OCI-LY1 (cell line): ENCODE measurements around the gene MATK.
A peak's percentile ranks its signal among the peaks of the same experiment; 100 is the strongest.

Source experiments
- H2AFZ ChIP-seq: fragments of 200-600 bp; sonication (generic), shearing (Covaris generic); 2 replicates; pipeline ENCODE4 v1.6.0; 2014; ENCODE audit warnings: antibody characterized with exemption, mild to moderate bottlenecking, low read length
- H3F3A ChIP-seq: fragments of 200-600 bp; sonication (generic), shearing (Covaris generic); 2 replicates; pipeline ENCODE4 v1.6.0; 2014; ENCODE audit warnings: mild to moderate bottlenecking, antibody characterized with exemption, low read length, moderate library complexity; ENCODE audit not compliant: insufficient read depth
- H3K27ac ChIP-seq: fragments of 200-600 bp; sonication (generic); 2 replicates; pipeline ENCODE4 v1.5.1; 2014; ENCODE audit warnings: low read length, mixed run types, mild to moderate bottlenecking, low read depth; ENCODE audit not compliant: poor library complexity, severe bottlenecking
- H3K27me3 ChIP-seq: fragments of 200-600 bp; sonication (generic); 2 replicates; pipeline ENCODE4 v1.6.0; 2014; ENCODE audit warnings: antibody characterized with exemption, mild to moderate bottlenecking, low read length, moderate library complexity; ENCODE audit not compliant: insufficient read depth
- H3K36me3 ChIP-seq: fragments of 200-600 bp; sonication (generic); 2 replicates; pipeline ENCODE4 v1.6.1; 2014; ENCODE audit warnings: mild to moderate bottlenecking, antibody characterized with exemption, low read length, moderate library complexity, mixed read lengths; ENCODE audit not compliant: insufficient read depth
- H3K4me1 ChIP-seq: fragments of 200-600 bp; sonication (generic); 2 replicates; pipeline ENCODE4 v1.5.1; 2014; ENCODE audit warnings: mild to moderate bottlenecking, low read length, moderate library complexity; ENCODE audit not compliant: insufficient read depth, severe bottlenecking
- H3K4me2 ChIP-seq: fragments of 200-600 bp; sonication (generic), shearing (Covaris generic); 2 replicates; pipeline ENCODE4 v1.6.1; 2014; ENCODE audit warnings: low read length
- H3K4me3 ChIP-seq: fragments of 200-600 bp; sonication (generic); 2 replicates; pipeline ENCODE4 v1.5.1; 2014; ENCODE audit warnings: low read length, low read depth, mild to moderate bottlenecking, mixed read lengths; ENCODE audit not compliant: poor library complexity, severe bottlenecking
- H3K79me2 ChIP-seq: fragments of 200-600 bp; shearing (Covaris generic); 2 replicates; pipeline ENCODE4 v1.6.1; 2016; ENCODE audit warnings: mixed run types, low read length, mixed read lengths; ENCODE audit not compliant: insufficient read depth
- H3K9ac ChIP-seq: fragments of 200-600 bp; sonication (generic), shearing (Covaris generic); 2 replicates; pipeline ENCODE4 v1.6.1; 2014; ENCODE audit warnings: mild to moderate bottlenecking, low read length, mixed read lengths
- H3K9me2 ChIP-seq: fragments of 200-600 bp; sonication (generic), shearing (Covaris generic); 2 replicates; pipeline ENCODE4 v1.6.1; 2014; ENCODE audit warnings: low read depth, mild to moderate bottlenecking, low read length, mixed read lengths
- H3K9me3 ChIP-seq: fragments of 200-600 bp; shearing (Covaris generic); 2 replicates; pipeline ENCODE4 v1.6.1; 2014; ENCODE audit warnings: low read length, mixed read lengths
- H4K20me1 ChIP-seq: fragments of 200-600 bp; sonication (generic), shearing (Covaris generic); 2 replicates; pipeline ENCODE4 v1.6.0; 2016; ENCODE audit warnings: mild to moderate bottlenecking, low read length; ENCODE audit not compliant: insufficient read depth
- CTCF ChIP-seq: fragments of 200-600 bp; sonication (generic), shearing (Covaris generic); IDR thresholded peaks from 2 replicates; pipeline ENCODE4 v1.5.1; 2017; ENCODE audit warnings: mild to moderate bottlenecking, antibody characterized with exemption, low read length, moderate library complexity, mixed read lengths
- EZH2 ChIP-seq: fragments of 200-600 bp; sonication (generic), shearing (Covaris generic); IDR thresholded peaks from 2 replicates; pipeline ENCODE4 v1.8.0; 2017; ENCODE audit warnings: borderline replicate concordance, mixed run types, mild to moderate bottlenecking, antibody characterized with exemption, low read length, moderate library complexity, mixed read lengths

Gene MATK

GRCh38 chr19:3762501-3763459, 23.4 kb downstream of the MATK start, which contains the start of gene MRPL54:
Gene MRPL54, plus strand, starts transcription at chr19:3762682. Its CDS starts 19 bp downstream, at chr19:3762701.
- no peaks in the 10 kb centered on the region for H3F3A ChIP-seq
- TF ChIP-seq CTCF (no peak), EZH2 (no peak)
- H3K27me3 ChIP-seq: no peaks in the 10 kb centered on the region
- H2AFZ ChIP-seq: no peak within 1 kb of the TSS
- no peaks in the 10 kb centered on the region for H3K79me2 ChIP-seq
- peaks cover 25% of the 10 kb centered on the region for H3K36me3 ChIP-seq
- peak within 1 kb of the TSS; percentile 90 for H3K9ac ChIP-seq
- peak within 1 kb of the TSS; percentile 84 for H3K4me3 ChIP-seq
- H3K9me3 ChIP-seq: no peaks in the 10 kb centered on the region
- peak within 1 kb of the TSS; percentile 90 for H3K27ac ChIP-seq
- no peaks in the 10 kb centered on the region for H3K9me2 ChIP-seq
- no peaks in the 10 kb centered on the region for H4K20me1 ChIP-seq
- H3K4me2 ChIP-seq: peak within 1 kb of the TSS; percentile 75
- peaks cover 25% of the 10 kb centered on the region for H3K4me1 ChIP-seq

GRCh38 chr19:3762130-3762473, 24.1 kb downstream of the MATK start:
- Histone ChIP-seq H3K27ac (peak overlapping the region; percentile 90), H3K4me3 (peak overlapping the region; percentile 84), H3K4me2 (peak overlapping the region; percentile 75), H3K27me3 (no peaks in the 10 kb centered on the region), H4K20me1 (no peaks in the 10 kb centered on the region), H2AFZ (no peak overlapping the region), H3F3A (no peaks in the 10 kb centered on the region), H3K79me2 (no peaks in the 10 kb centered on the region), H3K4me1 (peaks cover 25% of the 10 kb centered on the region), H3K9me3 (no peaks in the 10 kb centered on the region), H3K9me2 (no peaks in the 10 kb centered on the region), H3K9ac (no peak overlapping the region; the same call in 1 of the 2 replicates), H3K36me3 (peaks cover 26% of the 10 kb centered on the region)
- TF ChIP-seq CTCF: no peak
- no peak for TF ChIP-seq EZH2

GRCh38 chr19:3761382-3762129, 24.6 kb downstream of the MATK start, which contains the start of gene APBA3:
Gene APBA3, minus strand, starts transcription at chr19:3761692. Its CDS starts 1,428 bp downstream, at chr19:3760264.
- Histone ChIP-seq H3K79me2 (no peaks in the 10 kb centered on the region), H3K27me3 (no peaks in the 10 kb centered on the region), H3K27ac (peak within 1 kb of the TSS; percentile 90), H3K4me1 (peaks cover 25% of the 10 kb centered on the region), H3F3A (no peaks in the 10 kb centered on the region), H3K9ac (peak within 1 kb of the TSS; percentile 90), H2AFZ (no peak within 1 kb of the TSS), H3K9me2 (no peaks in the 10 kb centered on the region), H3K9me3 (no peaks in the 10 kb centered on the region), H3K4me3 (peak within 1 kb of the TSS; percentile 84), H3K4me2 (peak within 1 kb of the TSS; percentile 75), H4K20me1 (no peaks in the 10 kb centered on the region), H3K36me3 (peaks cover 24% of the 10 kb centered on the region; the same call in 1 of the 2 replicates)
- TF ChIP-seq CTCF (peak; percentile 87), EZH2 (no peak)
